Measurements from ENCODE around the gene MED27. TPM values are rescaled to one million over a fixed set of nuclear protein-coding genes. Genes with fewer than 3 reads are reported as not detected.

Gene MED27
- total RNA-seq, 2 donors from 2014 or later = 12.0 to 18.8 TPM

GRCh38 chr9:131984564-131984963 lies 95.1 kb downstream of the MED27 start:
- H3K36me3 ChIP-seq = no peaks in the 10 kb centered on the region
- no peak for DNase-seq
- H3K4me1 ChIP-seq = no peaks in the 10 kb centered on the region
- intact Hi-C loops (cut with DNase I) = no loop called here
- no peak for TF ChIP-seq CTCF (IDR thresholded peaks at IDR 0.05)
- no peak overlapping the region for H3K9ac ChIP-seq (ENCODE audit: low read depth in 2 of 2, low read length in 2 of 2)
- no peaks in the 10 kb centered on the region for H3K9me3 ChIP-seq
- H3K27me3 ChIP-seq = no peaks in the 10 kb centered on the region
- no peak overlapping the region for H3K27ac ChIP-seq
- H3K4me3 ChIP-seq = no peak overlapping the region

- Histone ChIP-seq H3K27ac (no peak overlapping the region), H3K27me3 (no peaks in the 10 kb centered on the region), H3K9me3 (no peaks in the 10 kb centered on the region), H3K36me3 (no peaks in the 10 kb centered on the region), H3K9ac (ENCODE audit: low read depth in 2 of 2, low read length in 2 of 2) (no peak overlapping the region), H3K4me1 (no peaks in the 10 kb centered on the region), H3K4me3 (no peak overlapping the region)
- intact Hi-C loops (cut with DNase I) = no loop called here
- no peak for TF ChIP-seq CTCF (IDR thresholded peaks at IDR 0.05)
- no peak for DNase-seq
Measured at GRCh38 chr9:131982671-131983239, 96.9 kb downstream of the MED27 start.

GRCh38 chr9:131982102-131982501 lies 97.6 kb downstream of the MED27 start:
- Histone ChIP-seq H3K9me3 (no peaks in the 10 kb centered on the region), H3K27ac (no peak overlapping the region), H3K36me3 (no peaks in the 10 kb centered on the region), H3K4me1 (no peaks in the 10 kb centered on the region), H3K27me3 (no peaks in the 10 kb centered on the region), H3K9ac (ENCODE audit: low read depth in 2 of 2, low read length in 2 of 2) (no peak overlapping the region), H3K4me3 (no peak overlapping the region)
- intact Hi-C loops (cut with DNase I) = no loop called here
- DNase-seq = no peak
- no peak for TF ChIP-seq CTCF (IDR thresholded peaks at IDR 0.05)

GRCh38 chr9:131981116-131981776 lies 98.4 kb downstream of the MED27 start:
- DNase-seq = no peak
- Histone ChIP-seq H3K4me1 (no peaks in the 10 kb centered on the region), H3K4me3 (no peak overlapping the region), H3K27ac (no peak overlapping the region), H3K9me3 (no peaks in the 10 kb centered on the region), H3K27me3 (no peaks in the 10 kb centered on the region), H3K36me3 (no peaks in the 10 kb centered on the region), H3K9ac (ENCODE audit: low read depth in 2 of 2, low read length in 2 of 2) (no peak overlapping the region)
- intact Hi-C loops (cut with DNase I) = no loop called here
- TF ChIP-seq CTCF (IDR thresholded peaks at IDR 0.05) = no peak

- Histone ChIP-seq H3K27ac (no peak overlapping the region), H3K4me3 (no peak overlapping the region), H3K36me3 (no peaks in the 10 kb centered on the region), H3K9ac (ENCODE audit: low read depth in 2 of 2, low read length in 2 of 2) (no peak overlapping the region), H3K9me3 (no peaks in the 10 kb centered on the region), H3K27me3 (no peaks in the 10 kb centered on the region), H3K4me1 (no peaks in the 10 kb centered on the region)
- intact Hi-C loops (cut with DNase I) = no loop called here
- DNase-seq = no peak
- TF ChIP-seq CTCF (IDR thresholded peaks at IDR 0.05) = no peak
Measured at GRCh38 chr9:131980267-131981016, 99.2 kb downstream of the MED27 start.

All from colonic mucosa (tissue), 4 donors.